ENCODE data around the gene TSPEAR. TPM values are rescaled to one million over a fixed set of nuclear protein-coding genes. Genes with fewer than 3 reads are reported as not detected.
A peak's percentile ranks its signal among the peaks of the same experiment; 100 is the strongest.

TSPEAR gene
- total and polyA plus RNA-seq, 7 experiments from 2014 or later, result 0.07 TPM; not detected in 6

DNA sequence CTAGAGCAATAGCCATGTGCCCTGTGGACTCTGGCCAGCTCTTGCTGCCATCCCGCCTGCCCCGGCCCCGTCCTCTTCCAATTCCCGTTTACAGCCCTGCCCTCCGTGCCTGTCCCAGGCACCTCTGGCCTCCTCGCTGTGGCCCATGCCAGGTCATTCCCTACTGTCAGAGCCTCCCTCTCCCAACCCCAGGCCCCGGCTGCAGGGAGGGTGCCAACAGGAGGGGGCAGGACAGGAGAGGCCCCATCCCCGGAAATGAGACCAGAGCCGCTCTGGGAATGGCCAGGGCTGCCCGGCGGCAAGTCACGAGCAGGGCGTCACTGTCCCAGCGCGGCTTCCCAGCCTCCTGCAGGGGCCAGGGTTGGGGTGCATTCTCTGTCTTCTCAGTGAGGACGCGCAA, 23.5 kb upstream of the TSPEAR start:
- Mint-ChIP-seq H3K27me3 (peaks cover 0 to 26% (median 0%) of the 10 kb centered on the region in 5 donors), H3K4me1 (peaks cover 0 to 9% (median 2%) of the 10 kb centered on the region in 7 donors), H3K36me3 (no peaks in the 10 kb centered on the region), H3K27ac (no peak overlapping the region), H3K9me3 (peaks cover 0 to 26% (median 0%) of the 10 kb centered on the region in 11 donors), H3K4me3 (no peak overlapping the region)
- intact Hi-C loops (cut with micrococcal nuclease), result no loop called here
- H3K9me3 ChIP-seq (ENCODE audit: control insufficient read depth in 2 of 3, low read length in 3 of 3), result no peaks in the 10 kb centered on the region
- H3K36me3 ChIP-seq (ENCODE audit: control insufficient read depth in 2 of 3, insufficient read depth in 3 of 3, low read length in 3 of 3), result no peaks in the 10 kb centered on the region
- H3K27me3 ChIP-seq (ENCODE audit: control insufficient read depth in 2 of 2, insufficient read depth in 2 of 2, low read length in 2 of 2), result no peaks in the 10 kb centered on the region
- ChIA-PET CTCF (no interaction called here), POLR2A (no interaction called here)
- ATAC-seq (no peak), DNase-seq (no peak)
- H3K4me3 ChIP-seq (ENCODE audit: low read length), result no peak overlapping the region
- no peak overlapping the region for H3K27ac ChIP-seq (ENCODE audit: low read depth, low read length)
- H3K4me1 ChIP-seq (ENCODE audit: control insufficient read depth in 2 of 2, insufficient read depth in 2 of 2, low read length in 2 of 2), result no peaks in the 10 kb centered on the region

DNA sequence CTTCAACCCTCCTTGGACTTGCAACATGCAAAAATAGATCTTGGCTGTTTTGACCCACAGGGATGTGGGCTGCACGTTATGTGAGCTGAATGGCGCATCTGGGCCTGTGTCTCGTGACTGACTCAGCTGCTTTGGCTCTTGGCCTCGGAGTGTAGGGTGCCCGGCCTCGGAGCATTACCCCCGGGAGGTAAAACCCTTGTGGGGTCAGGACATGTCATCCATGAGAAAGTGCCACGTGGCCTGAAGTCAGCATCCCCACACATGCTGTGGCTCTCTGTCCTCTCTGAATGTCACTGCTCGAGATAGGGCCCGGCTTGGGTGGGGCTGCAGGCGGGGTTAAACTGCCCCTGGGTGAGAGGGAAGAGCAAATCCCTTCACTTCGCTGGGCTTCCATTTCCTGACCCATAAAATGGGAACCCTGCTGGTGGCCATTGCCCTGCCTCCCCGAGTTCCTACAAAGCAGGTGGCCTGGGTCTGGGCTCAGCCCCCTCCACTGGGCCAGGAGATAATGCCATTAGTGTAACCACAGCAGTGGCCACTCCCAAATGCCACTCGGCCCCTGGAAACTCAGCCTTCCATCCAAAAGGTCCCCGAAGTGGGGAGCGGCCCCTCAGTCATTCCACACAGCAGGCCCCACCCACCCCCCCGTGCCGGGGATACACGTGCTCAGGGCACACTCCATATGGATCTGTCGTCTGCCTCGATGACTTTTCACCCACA, 22.8 kb upstream of the TSPEAR start:
- intact Hi-C loops (cut with micrococcal nuclease), result no loop called here
- peaks cover 0 to 20% (median 0%) of the 10 kb centered on the region in 11 donors for H3K9me3 Mint-ChIP-seq
- ChIA-PET CTCF (interaction anchor here (0.8 kb wide), 1 partner anchor 243 kb away, joined by 3 read pairs; no protein-coding TSS in a partner anchor), POLR2A (no interaction called here)
- Histone ChIP-seq H3K27me3 (ENCODE audit: control insufficient read depth in 2 of 2, insufficient read depth in 2 of 2, low read length in 2 of 2) (no peaks in the 10 kb centered on the region), H3K27ac (ENCODE audit: low read depth, low read length) (no peak overlapping the region), H3K9me3 (ENCODE audit: control insufficient read depth in 2 of 3, low read length in 3 of 3) (no peaks in the 10 kb centered on the region), H3K4me3 (ENCODE audit: low read length) (no peak overlapping the region), H3K36me3 (ENCODE audit: control insufficient read depth in 2 of 3, insufficient read depth in 3 of 3, low read length in 3 of 3) (no peaks in the 10 kb centered on the region), H3K4me1 (ENCODE audit: control insufficient read depth in 2 of 2, insufficient read depth in 2 of 2, low read length in 2 of 2) (no peaks in the 10 kb centered on the region)
- H3K27ac Mint-ChIP-seq, result no peak overlapping the region
- H3K36me3 Mint-ChIP-seq, result no peaks in the 10 kb centered on the region
- no peak for DNase-seq
- no peak for ATAC-seq
- H3K27me3 Mint-ChIP-seq, result peaks cover 0 to 21% (median 0%) of the 10 kb centered on the region in 5 donors
- peaks cover 0 to 9% (median 2%) of the 10 kb centered on the region in 7 donors for H3K4me1 Mint-ChIP-seq
- H3K4me3 Mint-ChIP-seq, result no peak overlapping the region

DNA sequence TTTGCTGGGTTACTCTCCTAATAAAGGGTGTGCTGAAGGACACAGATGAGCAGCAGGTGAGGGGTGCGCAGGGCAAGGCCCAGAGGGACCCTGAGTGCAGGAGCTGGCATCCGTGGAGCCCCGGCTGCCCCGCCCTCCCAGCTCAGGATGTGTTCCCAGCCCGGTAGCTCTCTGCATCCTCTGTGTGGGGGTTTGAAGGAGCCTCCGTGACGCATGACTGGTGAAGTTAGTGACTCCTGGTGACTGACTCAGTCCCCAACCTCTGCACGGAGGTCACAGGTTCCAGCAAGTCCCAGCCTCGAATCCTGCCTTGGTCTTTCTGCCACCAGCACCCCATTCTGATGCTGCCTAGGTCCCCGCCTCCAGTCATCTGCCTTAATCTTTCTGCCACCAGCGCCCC, 21.6 kb upstream of the TSPEAR start:
- no peaks in the 10 kb centered on the region for H3K4me1 ChIP-seq (ENCODE audit: control insufficient read depth in 2 of 2, insufficient read depth in 2 of 2, low read length in 2 of 2)
- ATAC-seq (no peak), DNase-seq (no peak)
- H3K36me3 Mint-ChIP-seq, result no peaks in the 10 kb centered on the region
- intact Hi-C loops (cut with micrococcal nuclease), result no loop called here
- H3K4me3 Mint-ChIP-seq, result no peak overlapping the region
- no peaks in the 10 kb centered on the region for H3K27me3 ChIP-seq (ENCODE audit: control insufficient read depth in 2 of 2, insufficient read depth in 2 of 2, low read length in 2 of 2)
- peaks cover 0 to 18% (median 2%) of the 10 kb centered on the region in 5 donors for H3K27me3 Mint-ChIP-seq
- H3K4me1 Mint-ChIP-seq, result peaks cover 0 to 8% (median 2%) of the 10 kb centered on the region in 7 donors
- no peak overlapping the region for H3K4me3 ChIP-seq (ENCODE audit: low read length)
- CTCF ChIA-PET, result no interaction called here
- no peaks in the 10 kb centered on the region for H3K9me3 ChIP-seq (ENCODE audit: control insufficient read depth in 2 of 3, low read length in 3 of 3)
- POLR2A ChIA-PET, result no interaction called here
- no peak overlapping the region for H3K27ac ChIP-seq (ENCODE audit: low read depth, low read length)
- no peaks in the 10 kb centered on the region for H3K36me3 ChIP-seq (ENCODE audit: control insufficient read depth in 2 of 3, insufficient read depth in 3 of 3, low read length in 3 of 3)
- peak overlapping the region in 1 of 9 donors; percentile 37 for H3K27ac Mint-ChIP-seq
- peaks cover 0 to 8% (median 0%) of the 10 kb centered on the region in 11 donors for H3K9me3 Mint-ChIP-seq

DNA sequence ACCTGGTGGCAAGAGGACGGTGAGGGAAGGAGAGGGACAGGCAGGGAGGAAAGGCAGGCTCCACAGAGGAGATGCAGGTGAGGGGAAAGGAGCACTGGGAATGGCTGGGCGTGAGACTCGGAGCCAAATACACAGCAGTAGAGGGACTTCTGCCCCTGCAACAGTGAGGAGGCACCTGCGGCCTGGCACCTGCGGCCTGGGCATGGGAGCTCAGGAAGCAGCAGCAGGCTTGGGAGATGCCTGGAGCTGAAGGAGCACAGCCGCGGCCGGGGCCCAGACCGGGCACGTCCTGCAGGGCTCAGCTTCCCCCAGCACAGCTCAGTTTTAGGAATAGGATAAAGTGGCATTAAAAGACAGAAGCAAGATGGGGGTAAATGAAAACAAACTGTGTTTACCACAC, 20.9 kb upstream of the TSPEAR start:
- no peak overlapping the region for H3K4me3 ChIP-seq (ENCODE audit: low read length)
- H3K4me1 ChIP-seq (ENCODE audit: control insufficient read depth in 2 of 2, insufficient read depth in 2 of 2, low read length in 2 of 2), result no peaks in the 10 kb centered on the region
- no peak overlapping the region for H3K27ac ChIP-seq (ENCODE audit: low read depth, low read length)
- Mint-ChIP-seq H3K9me3 (peaks cover 0 to 5% (median 0%) of the 10 kb centered on the region in 11 donors), H3K4me3 (no peak overlapping the region), H3K4me1 (peaks cover 0 to 3% (median 0%) of the 10 kb centered on the region in 7 donors), H3K27ac (peak overlapping the region in 1 of 9 donors; percentile 16), H3K36me3 (no peaks in the 10 kb centered on the region), H3K27me3 (peaks cover 0 to 18% (median 7%) of the 10 kb centered on the region in 5 donors)
- CTCF ChIA-PET, result no interaction called here
- no peak for DNase-seq
- POLR2A ChIA-PET, result no interaction called here
- H3K9me3 ChIP-seq (ENCODE audit: control insufficient read depth in 2 of 3, low read length in 3 of 3), result no peaks in the 10 kb centered on the region
- H3K36me3 ChIP-seq (ENCODE audit: control insufficient read depth in 2 of 3, insufficient read depth in 3 of 3, low read length in 3 of 3), result no peaks in the 10 kb centered on the region
- H3K27me3 ChIP-seq (ENCODE audit: control insufficient read depth in 2 of 2, insufficient read depth in 2 of 2, low read length in 2 of 2), result no peaks in the 10 kb centered on the region
- ATAC-seq, result no peak
- intact Hi-C loops (cut with micrococcal nuclease), result no loop called here

DNA sequence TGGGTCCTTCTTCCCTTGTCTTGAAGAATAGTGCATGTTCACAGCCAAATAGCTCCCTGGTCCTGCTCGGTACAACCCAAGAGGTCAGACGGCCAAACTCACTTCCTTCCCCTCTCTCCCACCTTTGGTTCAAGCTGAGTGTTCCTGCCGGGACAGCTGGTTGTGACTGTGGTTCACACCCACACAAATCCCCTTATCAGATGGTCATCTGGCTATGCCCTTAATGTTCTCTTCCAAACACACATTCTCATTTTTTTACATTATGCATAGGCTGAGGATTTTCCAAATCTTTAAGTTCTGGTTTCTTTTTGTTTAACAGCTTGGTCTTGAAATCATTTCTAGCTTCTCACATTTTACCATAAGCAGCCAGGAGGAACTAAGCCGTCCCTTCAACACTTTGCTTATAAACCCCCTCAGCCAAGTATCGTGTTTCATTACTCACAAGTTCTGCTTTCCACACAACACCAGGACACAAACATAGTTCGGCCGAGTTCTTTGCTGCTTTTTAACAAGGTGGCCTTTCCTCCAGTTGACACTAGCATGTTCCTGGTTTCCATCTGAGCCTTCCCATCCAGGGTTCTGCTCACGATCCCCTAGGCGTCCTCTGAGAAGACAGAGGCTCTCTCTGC, 19.7 kb upstream of the TSPEAR start:
- no peak overlapping the region for H3K27ac Mint-ChIP-seq
- no peaks in the 10 kb centered on the region for H3K9me3 Mint-ChIP-seq
- intact Hi-C loops (cut with micrococcal nuclease), result no loop called here
- no peaks in the 10 kb centered on the region for H3K36me3 Mint-ChIP-seq
- no peak overlapping the region for H3K27ac ChIP-seq (ENCODE audit: low read depth, low read length)
- no peaks in the 10 kb centered on the region for H3K27me3 ChIP-seq (ENCODE audit: control insufficient read depth in 2 of 2, insufficient read depth in 2 of 2, low read length in 2 of 2)
- no peaks in the 10 kb centered on the region for H3K4me1 ChIP-seq (ENCODE audit: control insufficient read depth in 2 of 2, insufficient read depth in 2 of 2, low read length in 2 of 2)
- no peaks in the 10 kb centered on the region for H3K36me3 ChIP-seq (ENCODE audit: control insufficient read depth in 2 of 3, insufficient read depth in 3 of 3, low read length in 3 of 3)
- no peak overlapping the region for H3K4me3 Mint-ChIP-seq
- peaks cover 0 to 3% (median 0%) of the 10 kb centered on the region in 7 donors for H3K4me1 Mint-ChIP-seq
- no peak for ATAC-seq
- CTCF ChIA-PET, result no interaction called here
- POLR2A ChIA-PET, result no interaction called here
- no peaks in the 10 kb centered on the region for H3K9me3 ChIP-seq (ENCODE audit: control insufficient read depth in 2 of 3, low read length in 3 of 3)
- DNase-seq, result no peak
- H3K27me3 Mint-ChIP-seq, result peaks cover 3 to 19% (median 9%) of the 10 kb centered on the region in 5 donors
- no peak overlapping the region for H3K4me3 ChIP-seq (ENCODE audit: low read length)

DNA sequence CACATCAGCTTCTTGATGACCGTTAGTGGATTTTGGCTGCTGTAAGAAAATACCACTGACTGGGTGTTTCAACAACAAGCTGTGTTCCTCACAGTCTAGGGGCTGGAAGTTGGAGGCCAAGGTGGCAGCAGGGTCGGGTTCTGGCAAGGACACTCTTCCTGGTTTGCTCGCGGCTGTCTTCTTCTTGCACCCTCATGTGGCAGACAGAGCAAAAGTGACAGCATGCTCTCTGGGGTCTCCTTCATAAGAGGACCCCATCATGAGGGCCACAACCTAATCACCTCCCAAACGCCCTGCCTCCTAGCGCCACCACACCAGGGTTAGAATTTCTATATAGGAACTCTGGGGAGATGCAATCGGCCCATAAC, 18.6 kb upstream of the TSPEAR start:
- Mint-ChIP-seq H3K27me3 (peaks cover 4 to 28% (median 12%) of the 10 kb centered on the region in 5 donors), H3K9me3 (no peaks in the 10 kb centered on the region), H3K36me3 (no peaks in the 10 kb centered on the region), H3K4me1 (peaks cover 0 to 3% (median 0%) of the 10 kb centered on the region in 7 donors), H3K27ac (no peak overlapping the region), H3K4me3 (no peak overlapping the region)
- no peak overlapping the region for H3K27ac ChIP-seq (ENCODE audit: low read depth, low read length)
- ATAC-seq, result no peak
- H3K9me3 ChIP-seq (ENCODE audit: control insufficient read depth in 2 of 3, low read length in 3 of 3), result no peaks in the 10 kb centered on the region
- H3K36me3 ChIP-seq (ENCODE audit: control insufficient read depth in 2 of 3, insufficient read depth in 3 of 3, low read length in 3 of 3), result no peaks in the 10 kb centered on the region
- H3K27me3 ChIP-seq (ENCODE audit: control insufficient read depth in 2 of 2, insufficient read depth in 2 of 2, low read length in 2 of 2), result no peaks in the 10 kb centered on the region
- CTCF ChIA-PET, result no interaction called here
- intact Hi-C loops (cut with micrococcal nuclease), result no loop called here
- no peaks in the 10 kb centered on the region for H3K4me1 ChIP-seq (ENCODE audit: control insufficient read depth in 2 of 2, insufficient read depth in 2 of 2, low read length in 2 of 2)
- POLR2A ChIA-PET, result no interaction called here
- H3K4me3 ChIP-seq (ENCODE audit: low read length), result no peak overlapping the region
- DNase-seq, result no peak
